Cardiac muscle cell (in vitro differentiated cells and primary cell): Measurements from ENCODE around the gene ISG20. TPM values are rescaled to one million over a fixed set of nuclear protein-coding genes. Genes with fewer than 3 reads are reported as not detected.

Experiments used
- DNase-seq, 2 donors: peaks; one replicate each; pipeline versions ENCODE4 v3.0.0 to v3.0.0-alpha.2; 2010 to 2017; ENCODE audit warnings: low read depth in 1 of 2, low spot score in 1 of 2
- H3K27ac ChIP-seq: fragments of 200-600 bp; sonication (generic); 2 replicates; pipeline ENCODE4 v1.5.1; 2016
- H3K27me3 ChIP-seq: fragments of 200-600 bp; sonication (generic); 2 replicates; pipeline ENCODE4 v1.6.0; 2016; ENCODE audit warnings: control low read depth
- H3K36me3 ChIP-seq: fragments of 200-600 bp; sonication (generic); 2 replicates; pipeline ENCODE4 v1.5.1; 2016; ENCODE audit warnings: control low read depth
- H3K4me1 ChIP-seq: fragments of 200-600 bp; sonication (generic); 2 replicates; pipeline ENCODE4 v1.8.1; 2017; ENCODE audit warnings: low read depth, mild to moderate bottlenecking, mixed run types
- H3K4me3 ChIP-seq: fragments of 200-600 bp; sonication (generic); 2 replicates; pipeline ENCODE4 v1.5.1; 2016; ENCODE audit warnings: mild to moderate bottlenecking
- H3K9me3 ChIP-seq: fragments of 200-600 bp; sonication (generic); 2 replicates; pipeline ENCODE4 v1.5.1; 2017; ENCODE audit warnings: low read depth, mild to moderate bottlenecking, control low read depth
- polyA plus RNA-seq: library from polyadenylated mRNA; unstranded; fragments of >200 nt; fragmentation: Nextera tagmentation; extraction: Ambion mirVana; gene quantifications from 2 replicates; pipeline ENCODE4 v1.2.1, GENCODE V29; 2016
- total RNA-seq: library from RNA; depleted of rRNA; stranded (reverse); fragments of >200 nt; gene quantifications from 2 replicates; pipeline ENCODE4 v1.2.3, GENCODE V29; 2016
- TF ChIP-seq, protein P1 (sequence below): IDR thresholded peaks from 2 replicates; pipeline ENCODE4 v1.5.1; 2012; ENCODE audit warnings: low read depth, mild to moderate bottlenecking, low read length

ISG20 gene
- total and polyA plus RNA-seq, 2 experiments from 2014 or later: 0.69 TPM; not detected in 1

- H3K4me1 ChIP-seq: no peaks in the 10 kb centered on the region
- H3K27me3 ChIP-seq: peaks cover 3% of the 10 kb centered on the region
- TF ChIP-seq, protein P1, sequence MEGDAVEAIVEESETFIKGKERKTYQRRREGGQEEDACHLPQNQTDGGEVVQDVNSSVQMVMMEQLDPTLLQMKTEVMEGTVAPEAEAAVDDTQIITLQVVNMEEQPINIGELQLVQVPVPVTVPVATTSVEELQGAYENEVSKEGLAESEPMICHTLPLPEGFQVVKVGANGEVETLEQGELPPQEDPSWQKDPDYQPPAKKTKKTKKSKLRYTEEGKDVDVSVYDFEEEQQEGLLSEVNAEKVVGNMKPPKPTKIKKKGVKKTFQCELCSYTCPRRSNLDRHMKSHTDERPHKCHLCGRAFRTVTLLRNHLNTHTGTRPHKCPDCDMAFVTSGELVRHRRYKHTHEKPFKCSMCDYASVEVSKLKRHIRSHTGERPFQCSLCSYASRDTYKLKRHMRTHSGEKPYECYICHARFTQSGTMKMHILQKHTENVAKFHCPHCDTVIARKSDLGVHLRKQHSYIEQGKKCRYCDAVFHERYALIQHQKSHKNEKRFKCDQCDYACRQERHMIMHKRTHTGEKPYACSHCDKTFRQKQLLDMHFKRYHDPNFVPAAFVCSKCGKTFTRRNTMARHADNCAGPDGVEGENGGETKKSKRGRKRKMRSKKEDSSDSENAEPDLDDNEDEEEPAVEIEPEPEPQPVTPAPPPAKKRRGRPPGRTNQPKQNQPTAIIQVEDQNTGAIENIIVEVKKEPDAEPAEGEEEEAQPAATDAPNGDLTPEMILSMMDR: no peak
- no peaks in the 10 kb centered on the region for H3K9me3 ChIP-seq
- no peak overlapping the region for H3K4me3 ChIP-seq
- DNase-seq: no peak
- no peak overlapping the region for H3K27ac ChIP-seq
- H3K36me3 ChIP-seq: no peaks in the 10 kb centered on the region
Observed at GRCh38 chr15:88655800-88656488, 17.1 kb downstream of the ISG20 start.

DNA sequence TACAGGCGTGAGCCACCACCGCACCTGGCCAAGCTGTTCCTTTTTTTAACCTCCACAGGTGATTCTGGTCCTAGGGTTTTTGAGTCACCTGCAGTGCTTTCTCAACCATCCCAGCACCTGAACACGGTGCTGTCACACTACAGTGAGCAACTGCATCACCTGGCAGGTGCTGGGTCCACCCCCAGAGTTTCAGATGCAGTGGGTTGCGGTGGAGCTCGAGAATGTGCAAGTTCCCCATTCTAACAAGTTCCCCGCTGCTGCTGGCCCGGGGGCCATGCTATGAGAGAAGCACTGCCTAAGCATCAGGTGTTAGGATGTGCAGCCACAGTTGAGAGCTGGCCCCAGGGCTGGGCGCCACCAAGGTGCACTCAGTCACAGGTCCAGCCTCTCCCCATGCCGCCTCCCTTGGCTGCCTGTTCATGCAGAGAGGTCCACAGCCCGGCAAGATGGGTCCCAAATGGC lies 18.0 kb downstream of the ISG20 start:
- no peak overlapping the region for H3K27ac ChIP-seq
- H3K4me1 ChIP-seq: no peaks in the 10 kb centered on the region
- TF ChIP-seq, protein P1: no peak
- H3K9me3 ChIP-seq: no peaks in the 10 kb centered on the region
- DNase-seq: no peak
- H3K4me3 ChIP-seq: no peak overlapping the region
- peaks cover 3% of the 10 kb centered on the region for H3K27me3 ChIP-seq
- H3K36me3 ChIP-seq: no peaks in the 10 kb centered on the region

GRCh38 chr15:88657326-88658069 lies 18.7 kb downstream of the ISG20 start:
- H3K27ac ChIP-seq: no peak overlapping the region
- TF ChIP-seq, protein P1: peak; percentile 87
- H3K27me3 ChIP-seq: peaks cover 3% of the 10 kb centered on the region
- no peaks in the 10 kb centered on the region for H3K4me1 ChIP-seq
- no peaks in the 10 kb centered on the region for H3K9me3 ChIP-seq
- peak; percentile 64 to 71 for DNase-seq
- H3K36me3 ChIP-seq: no peaks in the 10 kb centered on the region
- H3K4me3 ChIP-seq: no peak overlapping the region

DNA sequence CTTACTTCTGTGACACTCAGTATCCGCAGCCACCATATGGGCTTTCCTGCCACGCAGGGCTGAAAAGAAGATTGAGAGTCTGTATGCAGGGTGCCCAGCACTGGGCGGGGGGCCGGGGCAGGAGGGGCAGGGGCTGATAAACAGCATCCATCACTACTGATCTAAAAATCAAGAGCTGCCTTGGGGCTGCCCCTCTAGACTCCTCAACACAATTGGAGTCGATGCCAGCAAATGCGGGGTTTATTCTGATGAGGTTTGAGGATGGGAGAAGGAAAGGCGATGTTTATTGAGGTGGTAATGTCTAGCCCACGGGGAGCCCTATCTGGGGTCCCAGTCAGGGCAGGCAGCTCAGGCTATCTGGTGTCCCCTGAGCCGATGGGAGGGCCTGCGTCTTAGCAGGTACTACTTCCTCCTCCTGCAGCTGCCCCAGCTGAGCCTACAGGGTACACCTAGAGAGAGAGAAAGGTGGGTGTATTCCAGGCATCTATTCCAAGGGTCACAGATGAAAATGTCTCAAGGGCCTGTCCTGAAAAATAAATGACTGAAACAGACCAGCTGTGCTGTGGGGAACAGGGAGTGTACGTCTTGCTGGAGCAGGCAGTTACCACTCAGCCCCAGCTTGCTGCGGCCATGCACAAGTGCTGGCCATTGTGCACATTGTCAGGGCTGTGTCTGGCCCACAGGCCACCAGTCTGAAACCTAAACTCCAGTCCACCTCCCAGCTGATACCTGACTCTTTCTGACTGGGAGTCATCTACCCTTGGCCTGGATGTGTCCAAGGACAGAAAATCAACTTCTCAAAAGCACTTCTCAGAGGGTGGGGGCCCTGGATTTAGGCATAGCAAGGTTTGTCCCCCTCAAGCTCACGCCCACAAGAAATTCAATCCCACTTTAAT lies 19.5 kb downstream of the ISG20 start:
- H3K4me3 ChIP-seq: no peak overlapping the region
- DNase-seq: no peak
- H3K27ac ChIP-seq: no peak overlapping the region
- H3K4me1 ChIP-seq: no peaks in the 10 kb centered on the region
- H3K36me3 ChIP-seq: no peaks in the 10 kb centered on the region
- H3K9me3 ChIP-seq: no peaks in the 10 kb centered on the region
- TF ChIP-seq, protein P1: no peak
- H3K27me3 ChIP-seq: peaks cover 3% of the 10 kb centered on the region
